GM19025 (cell line): ENCODE data around the gene ANKRD60.

Experiments used
- ATAC-seq: cut with Tn5 transposase; IDR thresholded peaks from one replicate; pipeline ENCODE4 v1.9.1; 2021; ENCODE audit warnings: mild to moderate bottlenecking, low read depth, moderate library complexity; ENCODE audit not compliant: unreplicated experiment

The ANKRD60 gene

DNA sequence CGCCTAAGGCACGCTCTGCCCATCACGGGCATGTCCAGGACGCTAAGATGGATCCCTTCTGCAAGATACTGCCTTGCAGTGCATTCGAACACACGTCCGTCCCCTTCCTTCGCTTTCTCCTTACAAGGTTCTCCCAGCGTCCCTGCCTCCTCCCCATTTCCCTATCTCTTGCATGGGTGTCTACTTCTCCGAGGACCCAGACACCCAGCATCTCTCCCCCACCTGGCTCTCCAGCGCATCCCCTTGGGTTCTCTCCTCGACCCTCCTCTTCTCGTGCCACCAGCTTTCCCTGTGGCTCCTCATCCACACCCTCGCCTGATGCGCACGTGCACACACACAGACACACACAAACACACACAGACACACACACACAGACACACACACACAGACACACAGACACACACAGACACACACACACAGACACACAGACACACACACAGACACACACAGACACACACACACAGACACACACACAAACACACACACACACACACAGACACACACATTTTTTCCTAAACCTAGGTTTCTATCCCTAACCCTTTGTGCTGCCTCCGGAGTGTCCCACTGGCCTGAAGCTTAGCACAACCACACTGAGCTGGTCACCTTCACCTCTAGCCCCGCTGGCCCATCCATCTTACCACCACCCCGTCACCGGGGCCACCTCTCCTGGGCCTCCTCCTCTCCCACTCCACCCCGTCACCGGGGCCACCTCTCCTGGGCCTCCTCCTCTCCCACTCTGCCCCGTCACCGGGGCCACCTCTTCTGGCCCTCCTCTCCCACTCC lies 31.9 kb downstream of the ANKRD60 start:
- no peak for ATAC-seq

DNA sequence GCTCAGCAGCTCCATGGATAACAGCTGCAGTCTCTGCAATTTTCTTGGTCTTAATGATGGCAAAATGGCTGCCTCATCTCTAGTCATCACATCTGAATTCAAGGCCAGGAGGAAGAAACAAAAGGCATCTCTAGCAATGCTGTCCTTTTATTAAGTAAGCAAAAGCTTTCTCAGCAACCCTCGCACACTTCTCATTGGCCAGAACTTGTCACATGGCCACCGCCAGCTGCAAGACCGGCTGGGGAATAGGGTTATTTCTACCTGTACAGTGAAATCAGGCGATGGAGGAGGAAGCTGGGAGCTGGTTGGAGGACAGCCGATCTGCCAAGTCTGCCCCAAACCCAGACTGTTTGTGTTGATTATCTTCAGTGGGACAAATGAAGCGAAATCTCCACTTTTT lies 33.4 kb downstream of the ANKRD60 start:
- no peak for ATAC-seq

DNA sequence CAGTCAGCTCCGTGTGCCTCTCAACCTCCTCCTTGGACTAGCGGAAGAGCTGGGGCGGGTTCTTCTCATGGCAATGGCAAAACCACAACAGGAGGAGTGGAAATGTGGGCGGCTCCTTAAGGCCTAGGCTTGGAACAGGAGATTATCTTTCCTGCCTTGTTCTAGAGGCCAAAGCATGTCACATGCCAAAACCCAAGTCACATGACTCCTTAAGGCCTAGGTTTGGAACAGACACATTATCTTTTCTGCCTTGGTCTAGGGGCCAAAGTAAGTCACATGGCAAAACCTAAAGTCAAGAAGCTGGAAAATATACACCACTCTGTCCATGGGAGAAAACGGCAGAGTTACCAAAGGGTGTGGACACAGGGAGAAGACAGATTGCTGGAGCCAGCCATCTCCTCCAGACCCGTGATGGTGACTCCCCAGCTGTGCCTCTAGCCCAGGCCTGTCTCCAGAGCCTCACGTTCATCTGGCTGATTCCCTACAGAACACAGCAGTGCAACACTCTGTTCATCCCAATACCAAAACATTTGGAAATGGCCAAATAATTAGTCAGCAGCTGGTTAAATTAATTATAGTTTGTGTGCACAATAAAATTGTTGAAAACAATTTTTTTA lies 34.2 kb downstream of the ANKRD60 start:
- no peak for ATAC-seq

DNA sequence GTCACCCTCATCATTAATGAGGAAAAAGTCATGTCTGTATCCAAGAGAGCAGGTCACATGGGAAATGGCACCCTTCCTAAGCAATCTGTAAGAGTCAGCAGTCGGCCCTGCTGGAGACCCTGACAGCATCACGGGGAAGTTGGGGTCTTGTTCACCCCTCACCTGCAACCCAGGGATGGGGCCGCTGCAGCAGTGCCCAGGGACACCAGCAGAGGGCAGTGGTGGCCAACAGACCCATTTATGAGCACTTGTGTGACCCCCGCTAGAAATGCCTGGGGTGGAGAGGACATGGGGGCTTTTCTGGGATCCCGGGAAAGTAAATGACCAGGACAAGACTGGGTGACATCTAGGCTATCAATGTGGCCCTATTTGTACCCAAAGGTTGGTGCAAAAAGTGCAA lies 35.9 kb downstream of the ANKRD60 start:
- no peak for ATAC-seq

DNA sequence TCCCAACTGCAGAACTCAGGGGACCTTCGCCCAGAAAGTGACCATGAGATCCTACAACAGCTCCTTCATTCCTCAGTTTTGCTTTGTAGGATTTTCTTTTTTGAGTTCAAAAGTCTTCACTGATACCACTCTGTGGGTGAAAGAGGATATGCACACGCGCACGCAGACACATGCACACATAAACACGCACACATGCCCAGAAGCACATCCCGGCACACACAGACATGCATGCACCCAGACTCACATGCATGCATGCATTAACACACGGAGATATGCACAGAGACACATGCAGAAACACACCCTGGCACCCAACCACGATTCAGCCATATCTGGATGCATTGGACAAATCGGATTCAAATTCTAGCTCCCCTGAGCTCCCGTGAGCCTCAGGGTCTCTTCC lies 36.4 kb downstream of the ANKRD60 start:
- no peak for ATAC-seq

DNA sequence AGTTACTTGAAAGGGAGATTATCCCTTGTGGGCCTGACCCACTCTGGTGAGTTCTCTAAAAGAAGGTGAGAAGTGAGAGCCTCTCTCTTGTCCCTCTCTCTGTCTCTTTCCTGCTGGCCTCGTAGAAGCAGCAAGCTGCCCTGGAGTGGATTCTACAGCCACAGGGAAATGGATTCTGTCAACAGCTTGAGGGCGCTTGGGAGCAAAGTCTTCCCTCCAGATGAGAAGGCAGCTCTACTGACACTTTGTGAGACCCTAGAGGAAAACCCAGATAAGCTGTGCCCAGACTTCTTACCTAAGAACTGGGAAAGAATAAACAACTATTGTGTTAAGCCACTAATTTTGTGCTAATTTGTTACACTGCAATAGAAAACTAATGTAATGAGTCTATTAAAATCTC lies 39.9 kb downstream of the ANKRD60 start:
- ATAC-seq = no peak

DNA sequence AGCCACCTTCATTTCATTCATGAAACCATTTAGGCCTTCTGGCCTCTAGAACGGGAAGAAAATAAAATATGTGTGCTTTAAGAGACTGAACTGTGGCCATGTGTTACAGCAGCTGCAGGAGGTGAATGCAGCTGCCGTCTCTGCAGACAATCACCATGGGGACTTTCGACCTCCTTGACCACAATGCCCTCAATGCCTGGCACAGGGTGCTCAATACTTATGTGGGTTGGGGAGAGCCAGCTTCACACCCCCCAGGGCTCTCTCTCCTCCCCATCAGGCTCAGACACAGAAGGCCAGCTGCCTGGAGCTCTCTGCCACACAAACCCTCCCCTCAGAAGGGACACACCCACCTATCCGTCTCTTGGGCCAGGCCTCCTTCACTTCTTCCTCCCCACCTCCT lies 43.5 kb downstream of the ANKRD60 start:
- no peak for ATAC-seq

DNA sequence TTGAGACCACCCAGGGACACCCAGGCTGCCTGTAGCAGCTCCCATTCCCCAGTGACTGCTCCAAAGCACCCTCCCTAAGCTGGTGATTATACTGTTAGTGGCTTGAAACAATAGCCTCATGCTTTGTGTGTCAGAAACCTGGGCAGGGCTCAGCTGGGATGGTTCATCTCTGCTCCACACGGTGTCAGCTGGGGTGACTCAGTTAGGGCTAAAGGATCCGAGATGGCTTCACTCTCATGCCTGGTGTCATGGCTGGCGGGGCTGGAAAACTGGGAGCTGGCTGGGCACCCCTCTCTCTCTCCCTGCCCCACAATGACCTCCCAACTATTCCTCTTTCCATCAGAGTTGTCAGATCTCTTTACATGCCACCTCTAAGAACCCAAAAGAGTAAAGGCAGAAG lies 44.4 kb downstream of the ANKRD60 start:
- ATAC-seq = no peak

DNA sequence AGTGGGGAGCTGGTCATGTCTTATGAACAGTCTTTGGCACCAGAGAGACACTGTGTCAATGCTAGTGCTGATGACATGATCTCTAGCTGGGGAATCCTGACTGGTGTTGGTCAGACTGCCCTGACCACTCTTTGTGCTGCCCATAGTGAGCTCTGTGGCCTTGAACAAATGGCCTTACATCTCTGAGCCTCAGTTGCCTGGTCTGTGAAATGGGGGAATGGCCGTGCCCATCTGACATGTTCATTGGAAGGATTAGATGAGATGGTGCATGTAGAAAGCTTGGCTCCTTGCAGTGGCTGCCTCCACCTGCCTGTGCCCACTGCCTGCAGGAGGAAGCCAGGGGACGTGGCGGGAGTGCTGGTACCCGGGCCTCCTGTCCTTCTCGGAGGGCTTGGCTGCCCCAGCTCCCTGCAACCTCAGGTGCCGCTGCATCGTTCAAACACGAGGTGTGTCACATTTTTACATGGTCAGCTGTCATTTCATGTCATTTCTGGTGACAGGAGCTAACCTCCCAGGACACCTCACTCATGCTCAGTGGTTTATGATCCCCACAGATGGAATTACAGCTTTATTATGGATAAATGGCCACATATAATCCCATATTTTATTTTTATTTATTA lies 45.8 kb downstream of the ANKRD60 start:
- no peak for ATAC-seq

DNA sequence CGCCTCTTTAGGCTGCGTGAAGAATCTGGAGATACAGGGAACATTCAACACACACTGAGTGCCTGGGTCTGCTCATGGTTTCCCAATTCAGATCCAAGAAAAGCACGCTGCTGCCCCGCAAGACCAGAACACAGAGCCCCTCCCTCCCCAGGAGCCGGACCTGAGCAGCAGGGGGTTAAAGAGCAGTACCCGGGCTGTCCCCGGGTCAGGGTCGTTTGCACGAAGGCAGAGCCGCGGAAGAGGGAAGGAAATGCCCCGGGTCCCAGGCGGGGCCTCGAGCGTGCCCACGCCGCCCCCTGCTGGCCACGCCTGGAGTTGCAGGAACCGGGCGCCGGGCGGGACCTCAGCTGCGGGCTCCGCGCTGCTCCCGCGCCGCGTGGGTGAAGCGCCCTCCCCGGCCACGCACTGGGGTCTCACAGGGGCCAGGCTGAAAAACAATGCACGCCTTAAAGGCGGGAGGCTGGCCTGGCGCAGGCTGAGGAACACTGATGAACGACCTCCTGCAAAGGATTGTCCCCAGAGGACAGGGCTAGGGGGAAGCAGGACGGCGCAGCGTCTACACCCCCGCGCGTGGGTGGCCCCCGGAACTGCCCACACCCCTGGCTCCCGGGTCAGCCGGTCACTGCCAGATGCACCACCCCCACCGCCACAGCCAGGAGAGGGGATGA lies 48.9 kb downstream of the ANKRD60 start:
- ATAC-seq = no peak

DNA sequence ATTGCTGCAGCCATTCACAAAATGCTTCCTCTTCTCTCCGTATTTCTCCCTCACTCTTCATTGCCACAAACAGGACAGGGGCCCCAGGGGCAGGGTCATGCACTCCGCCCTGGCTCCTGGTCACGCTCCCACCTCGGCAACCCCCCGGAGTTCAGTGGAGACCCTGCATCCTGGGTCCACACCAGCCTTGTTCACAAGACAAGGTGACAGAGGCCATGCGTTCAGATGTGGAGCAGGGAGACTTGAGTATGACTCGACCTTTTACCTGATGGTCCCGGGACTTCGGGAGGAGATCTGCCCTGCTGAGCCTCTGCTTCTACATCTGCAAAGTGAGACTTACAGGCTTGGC lies 49.4 kb downstream of the ANKRD60 start:
- ATAC-seq = no peak

DNA sequence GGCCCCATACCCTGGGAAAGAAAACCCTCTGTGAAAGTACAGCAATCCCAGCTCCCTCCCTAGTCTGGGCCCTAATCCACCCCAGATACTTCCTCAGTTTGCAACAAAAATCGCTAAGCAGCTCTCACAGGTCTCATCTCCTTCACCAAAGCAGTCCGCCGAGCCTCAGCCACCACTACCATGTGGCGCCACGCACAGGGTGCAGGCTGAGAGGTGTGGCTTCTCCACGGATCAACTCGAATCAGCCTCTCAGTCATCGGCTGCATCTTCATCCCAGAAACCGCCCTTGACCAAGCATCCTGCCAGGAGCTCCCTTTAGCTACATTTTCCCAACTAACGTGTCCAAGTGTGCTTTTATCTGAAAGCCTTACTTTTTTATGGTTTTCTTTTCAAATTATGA lies 50.7 kb downstream of the ANKRD60 start:
- no peak for ATAC-seq

DNA sequence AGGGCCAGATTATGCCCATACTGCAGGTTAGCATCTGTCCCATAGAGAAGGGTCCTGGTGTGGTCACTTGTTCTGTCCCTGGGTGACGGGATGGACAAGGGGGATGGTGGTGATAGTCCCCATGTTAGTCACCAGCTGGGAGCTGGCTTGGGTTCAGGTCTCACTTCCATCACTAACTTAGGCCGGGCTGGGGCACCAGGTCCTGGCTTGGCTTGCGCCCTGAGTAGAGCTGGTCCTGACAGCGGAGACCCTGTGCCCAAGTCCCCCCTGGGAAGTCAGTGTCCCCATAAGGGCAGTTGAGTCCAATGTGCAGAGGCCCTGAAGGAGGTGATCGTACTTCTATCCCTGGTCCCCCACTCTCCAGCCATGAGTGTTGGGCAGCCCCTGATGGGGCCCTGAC lies 52.6 kb downstream of the ANKRD60 start:
- ATAC-seq = no peak

DNA sequence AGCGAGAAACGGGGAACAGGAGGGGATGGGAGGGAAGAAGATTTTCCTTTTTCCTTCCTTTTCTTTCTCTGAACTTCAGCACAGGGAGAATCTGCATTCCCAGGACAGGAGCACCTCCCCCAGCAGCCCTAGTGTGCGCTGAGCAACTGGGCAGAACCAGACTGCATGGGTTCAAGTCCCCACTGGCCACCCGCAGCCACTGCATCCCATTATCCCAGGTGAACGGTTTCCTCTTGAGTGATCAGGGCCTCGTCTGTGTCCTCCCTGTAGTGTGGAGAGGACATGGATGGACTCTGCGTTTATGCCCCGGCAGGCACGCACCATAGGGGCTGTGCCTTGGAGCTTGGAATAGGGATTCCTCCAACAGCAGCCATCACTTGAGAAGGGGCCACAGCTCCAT lies 53.0 kb downstream of the ANKRD60 start:
- ATAC-seq = no peak

DNA sequence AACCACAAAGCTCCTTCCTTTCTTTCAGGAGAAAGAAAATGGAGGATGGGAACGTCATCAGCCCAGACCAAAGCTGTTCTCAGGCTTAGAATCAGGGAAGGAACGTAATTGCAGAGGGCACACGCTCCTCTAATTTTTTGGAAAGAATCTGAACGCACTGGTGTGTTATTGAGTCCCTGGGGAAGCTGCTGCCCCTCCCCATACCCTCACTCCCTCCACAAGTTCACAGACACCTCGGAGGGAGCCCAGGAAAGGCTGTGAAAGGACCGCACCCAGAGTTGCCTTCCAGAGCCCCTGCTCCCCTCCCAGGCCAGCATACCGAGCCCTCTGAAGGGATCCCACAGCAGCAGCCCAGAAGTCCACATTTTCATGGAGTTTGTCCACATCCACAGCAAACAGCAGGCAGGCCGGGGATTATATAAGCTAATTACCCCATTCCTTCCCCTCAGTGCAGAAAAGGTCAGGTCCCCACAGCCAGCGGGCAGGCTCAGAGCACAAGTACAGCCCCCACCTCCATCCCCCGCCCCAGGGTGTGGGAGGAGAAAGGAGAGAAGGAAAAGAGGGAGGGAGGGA lies 53.7 kb downstream of the ANKRD60 start:
- no peak for ATAC-seq

DNA sequence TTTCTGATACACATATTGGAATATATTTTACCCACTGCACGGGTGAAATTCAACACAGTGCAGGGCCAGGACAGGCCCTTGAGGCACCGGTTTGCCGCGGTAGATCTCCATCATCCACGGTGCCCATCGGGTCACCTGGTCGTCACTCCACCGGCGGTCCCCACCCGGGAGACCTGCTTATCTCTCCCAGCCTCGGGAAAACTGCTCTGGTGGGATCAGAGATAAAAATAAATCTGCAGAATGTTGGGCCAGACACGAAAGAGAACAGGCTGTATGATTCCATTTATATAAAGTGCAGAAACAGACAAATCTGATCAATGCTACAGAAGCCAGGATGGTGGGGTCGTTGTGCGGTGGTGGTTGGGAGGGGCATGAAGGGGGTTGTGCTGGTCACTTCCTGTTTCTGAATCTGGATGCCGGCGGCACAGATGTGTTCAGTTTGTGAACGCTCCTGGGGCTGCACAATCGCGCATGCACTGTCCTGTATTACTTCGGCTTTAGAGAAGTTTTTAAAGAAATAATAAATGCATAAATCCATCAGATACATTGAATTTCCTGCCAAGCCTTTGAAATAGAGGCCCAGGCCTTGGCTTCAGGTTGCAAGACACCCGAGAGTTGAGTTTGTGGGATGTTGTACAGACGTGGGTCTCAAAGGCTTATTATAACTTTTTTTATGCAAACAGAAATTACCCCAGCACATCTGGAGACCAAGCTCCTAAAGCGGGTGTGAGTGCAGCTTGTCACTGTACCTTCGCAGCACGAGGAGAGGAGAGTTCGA lies 54.3 kb downstream of the ANKRD60 start:
- no peak for ATAC-seq

DNA sequence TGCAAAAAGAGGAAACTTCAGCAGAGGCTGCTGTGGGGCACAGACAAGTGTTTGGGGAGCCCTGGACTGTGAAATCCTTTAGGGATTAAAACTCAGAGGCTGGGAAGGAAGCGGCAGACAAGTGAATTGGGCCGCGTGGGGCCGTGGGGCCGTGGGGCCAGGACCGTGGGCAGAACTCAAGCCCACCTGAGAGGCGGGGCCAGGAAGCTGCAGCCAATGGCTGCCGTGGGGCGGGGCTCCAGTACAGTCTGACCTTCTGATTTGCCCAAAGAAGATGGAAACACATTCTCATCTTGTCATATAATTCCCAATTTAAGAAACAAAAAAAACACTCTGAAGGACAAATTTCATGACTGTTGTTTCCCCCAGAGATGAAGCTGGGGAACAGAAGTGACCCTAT lies 55.4 kb downstream of the ANKRD60 start:
- ATAC-seq = no peak

DNA sequence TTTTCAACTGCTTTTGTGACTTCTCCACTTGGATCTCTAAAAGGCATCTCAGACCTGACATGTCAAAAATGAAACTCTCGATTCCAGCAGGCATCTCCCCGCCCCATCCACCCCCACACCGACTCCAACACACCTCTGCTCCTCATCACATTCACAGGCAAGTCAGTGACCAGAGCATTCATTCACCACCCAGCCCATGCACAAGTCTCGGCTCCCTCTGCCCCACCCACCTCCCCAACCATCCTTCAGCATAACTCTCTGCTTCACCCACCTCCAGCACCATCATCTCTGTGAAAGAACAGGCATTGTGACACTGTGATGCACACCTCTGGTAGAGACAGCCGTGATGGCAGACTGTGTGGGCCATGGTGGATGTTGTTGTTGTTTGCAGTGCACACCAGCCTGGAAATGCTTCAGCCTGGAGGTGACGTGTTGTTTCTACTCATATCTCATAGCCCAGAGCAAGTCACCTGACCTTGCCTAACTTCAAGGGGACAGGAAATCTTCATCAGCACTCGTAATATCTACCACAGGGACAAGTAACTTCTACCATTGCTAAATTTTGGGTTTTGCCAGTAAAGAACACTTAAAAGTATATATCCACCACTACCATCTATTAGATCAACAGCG lies 56.5 kb downstream of the ANKRD60 start:
- ATAC-seq = no peak

DNA sequence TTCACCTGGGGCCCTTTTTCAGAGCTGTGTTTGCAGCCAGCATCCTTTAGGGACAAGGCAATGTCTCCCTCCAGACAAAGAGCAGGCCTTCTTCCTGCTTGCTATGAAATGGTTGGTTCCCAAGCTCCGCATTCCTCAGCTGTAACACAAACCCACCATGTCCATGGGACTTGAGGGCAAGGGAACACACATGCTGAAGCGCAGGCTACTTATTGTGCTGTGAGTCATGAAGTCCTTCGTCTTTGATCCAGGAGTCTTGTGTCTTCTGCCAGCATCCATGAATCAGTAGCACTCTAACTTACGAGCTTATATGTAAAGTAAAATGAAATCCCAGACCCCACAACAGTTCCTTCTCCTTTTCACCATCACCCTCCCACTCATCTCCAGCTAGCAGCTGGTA lies 59.0 kb downstream of the ANKRD60 start:
- no peak for ATAC-seq

DNA sequence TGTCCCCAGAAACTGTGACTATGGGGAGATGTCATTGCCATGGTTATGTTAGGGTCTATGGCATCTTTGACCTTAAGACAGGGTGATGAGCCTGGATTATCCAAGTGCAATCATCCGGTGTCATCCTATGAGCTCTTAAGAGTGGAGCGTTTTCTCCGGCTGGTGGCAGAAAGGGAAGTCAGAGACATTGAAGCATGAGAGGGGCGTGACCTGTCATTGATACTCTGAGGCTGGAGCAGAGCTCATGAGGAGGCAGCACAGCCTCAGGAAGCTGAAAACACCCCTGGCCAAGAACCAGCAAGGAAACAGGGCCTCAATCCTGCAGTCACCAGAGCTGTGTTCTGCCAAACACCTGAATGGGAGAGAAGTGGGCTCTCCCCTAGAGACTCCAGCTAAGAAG lies 59.6 kb downstream of the ANKRD60 start:
- ATAC-seq = no peak
